LNCAP (cell line): Measurements from ENCODE around the gene BCL7B.

Experiments used
- TF ChIP-seq, protein P1 (sequence below): fragments of 450-650 bp; IDR thresholded peaks from 2 replicates; pipeline ENCODE4 v1.5.1; 2017; ENCODE audit warnings: mild to moderate bottlenecking

The BCL7B gene

DNA sequence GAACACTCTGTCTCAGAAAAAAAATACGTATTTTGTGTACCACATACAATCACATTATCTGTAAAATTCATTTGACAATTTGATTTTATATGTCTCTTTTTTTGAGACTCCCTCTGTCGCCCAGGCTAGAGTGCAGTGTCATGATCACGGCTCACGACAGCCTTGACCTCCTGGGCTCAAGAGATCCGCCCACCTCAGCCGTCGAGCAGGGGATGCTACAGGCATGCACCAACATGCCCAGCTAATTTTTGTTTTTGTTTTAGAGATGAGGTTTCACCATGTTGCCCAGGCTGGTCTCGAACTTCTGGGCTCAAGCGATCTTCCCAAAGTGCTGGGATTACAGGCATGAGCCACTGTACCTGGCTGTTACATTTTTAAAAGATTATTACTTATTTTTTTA is 23.7 kb downstream of the BCL7B start:
- TF ChIP-seq, protein P1, sequence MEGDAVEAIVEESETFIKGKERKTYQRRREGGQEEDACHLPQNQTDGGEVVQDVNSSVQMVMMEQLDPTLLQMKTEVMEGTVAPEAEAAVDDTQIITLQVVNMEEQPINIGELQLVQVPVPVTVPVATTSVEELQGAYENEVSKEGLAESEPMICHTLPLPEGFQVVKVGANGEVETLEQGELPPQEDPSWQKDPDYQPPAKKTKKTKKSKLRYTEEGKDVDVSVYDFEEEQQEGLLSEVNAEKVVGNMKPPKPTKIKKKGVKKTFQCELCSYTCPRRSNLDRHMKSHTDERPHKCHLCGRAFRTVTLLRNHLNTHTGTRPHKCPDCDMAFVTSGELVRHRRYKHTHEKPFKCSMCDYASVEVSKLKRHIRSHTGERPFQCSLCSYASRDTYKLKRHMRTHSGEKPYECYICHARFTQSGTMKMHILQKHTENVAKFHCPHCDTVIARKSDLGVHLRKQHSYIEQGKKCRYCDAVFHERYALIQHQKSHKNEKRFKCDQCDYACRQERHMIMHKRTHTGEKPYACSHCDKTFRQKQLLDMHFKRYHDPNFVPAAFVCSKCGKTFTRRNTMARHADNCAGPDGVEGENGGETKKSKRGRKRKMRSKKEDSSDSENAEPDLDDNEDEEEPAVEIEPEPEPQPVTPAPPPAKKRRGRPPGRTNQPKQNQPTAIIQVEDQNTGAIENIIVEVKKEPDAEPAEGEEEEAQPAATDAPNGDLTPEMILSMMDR, result no peak

DNA sequence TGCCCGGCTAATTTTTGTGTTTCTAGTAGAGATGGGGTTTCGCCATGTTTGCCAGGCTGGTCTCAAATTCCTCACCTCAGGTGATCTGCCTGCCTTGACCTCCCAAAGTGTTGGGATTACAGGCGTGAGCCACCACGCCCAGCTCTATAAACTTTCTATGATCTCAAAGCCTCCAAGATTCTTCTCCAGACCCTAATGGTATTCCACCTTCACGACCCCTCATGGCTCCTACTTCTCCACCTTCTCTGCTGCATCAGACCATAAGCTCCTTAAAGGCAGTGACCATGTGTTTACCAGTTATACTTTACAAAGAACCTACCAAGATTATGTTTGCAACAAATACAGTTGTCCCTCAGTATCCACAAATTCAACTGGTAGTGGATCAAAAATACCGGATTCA is 25.3 kb downstream of the BCL7B start:
- TF ChIP-seq, protein P1, result no peak

DNA sequence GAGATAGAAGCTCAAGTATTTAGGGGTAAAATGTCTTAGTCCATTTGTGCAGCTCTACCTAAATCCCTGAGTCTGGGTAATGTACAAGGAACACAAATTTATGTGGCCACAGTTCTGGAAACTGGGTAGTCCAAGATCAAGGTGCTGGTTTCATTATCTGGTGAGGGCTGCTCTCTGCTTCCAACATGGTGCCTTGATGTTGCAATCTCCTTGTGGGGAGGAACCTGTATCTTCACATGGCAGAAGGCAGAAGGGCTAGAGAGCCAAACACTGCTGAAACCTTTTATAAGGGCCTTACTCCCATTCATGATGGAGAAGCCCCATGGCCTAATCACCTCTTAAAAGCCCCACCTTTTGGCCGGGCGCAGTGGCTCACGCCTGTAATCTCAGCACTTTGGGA is 26.7 kb downstream of the BCL7B start:
- TF ChIP-seq, protein P1, result no peak

DNA sequence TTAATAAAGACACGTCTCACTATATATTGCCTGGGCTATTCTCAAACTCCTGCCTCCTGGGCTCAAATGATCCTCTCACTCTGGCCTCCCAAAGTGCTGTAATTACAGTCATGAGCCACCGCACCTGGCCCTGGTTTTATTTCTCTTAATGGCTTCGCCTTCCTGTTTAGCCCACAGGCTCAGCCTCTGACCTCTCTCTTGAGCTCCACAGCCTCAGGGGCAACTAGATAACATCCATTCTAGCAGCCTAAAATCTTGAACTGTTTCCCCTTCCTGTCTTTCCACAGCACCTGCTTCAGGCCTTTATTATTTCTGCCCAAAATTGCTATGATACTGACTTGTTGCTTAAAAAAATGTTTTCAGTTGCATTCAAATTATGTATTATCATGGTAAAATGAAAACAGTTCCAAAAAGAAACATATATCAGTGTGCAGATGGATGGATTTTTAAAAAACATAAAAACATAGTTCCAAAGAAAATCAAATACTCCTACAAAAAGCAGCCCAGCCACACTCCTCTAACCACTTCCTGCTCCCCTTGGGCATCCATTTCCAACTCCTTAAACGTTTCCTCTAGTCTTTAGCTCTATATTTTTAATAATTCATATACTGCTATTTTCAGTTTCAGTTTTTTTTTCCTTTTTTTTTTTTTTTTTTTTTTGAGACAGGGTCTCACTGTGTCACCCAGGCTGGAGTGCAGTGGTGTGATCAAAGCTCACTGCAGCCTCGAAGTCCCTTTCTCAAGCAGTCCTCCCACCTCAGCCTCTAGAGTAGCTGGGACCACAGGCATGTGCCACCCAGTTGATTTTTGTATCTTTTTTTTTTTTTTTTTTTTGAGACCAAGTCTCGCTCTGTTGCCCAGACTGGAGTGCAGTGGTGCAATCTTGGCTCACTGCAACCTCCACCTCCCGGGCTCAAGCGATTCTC is 30.3 kb downstream of the BCL7B start:
- TF ChIP-seq, protein P1, result no peak

DNA sequence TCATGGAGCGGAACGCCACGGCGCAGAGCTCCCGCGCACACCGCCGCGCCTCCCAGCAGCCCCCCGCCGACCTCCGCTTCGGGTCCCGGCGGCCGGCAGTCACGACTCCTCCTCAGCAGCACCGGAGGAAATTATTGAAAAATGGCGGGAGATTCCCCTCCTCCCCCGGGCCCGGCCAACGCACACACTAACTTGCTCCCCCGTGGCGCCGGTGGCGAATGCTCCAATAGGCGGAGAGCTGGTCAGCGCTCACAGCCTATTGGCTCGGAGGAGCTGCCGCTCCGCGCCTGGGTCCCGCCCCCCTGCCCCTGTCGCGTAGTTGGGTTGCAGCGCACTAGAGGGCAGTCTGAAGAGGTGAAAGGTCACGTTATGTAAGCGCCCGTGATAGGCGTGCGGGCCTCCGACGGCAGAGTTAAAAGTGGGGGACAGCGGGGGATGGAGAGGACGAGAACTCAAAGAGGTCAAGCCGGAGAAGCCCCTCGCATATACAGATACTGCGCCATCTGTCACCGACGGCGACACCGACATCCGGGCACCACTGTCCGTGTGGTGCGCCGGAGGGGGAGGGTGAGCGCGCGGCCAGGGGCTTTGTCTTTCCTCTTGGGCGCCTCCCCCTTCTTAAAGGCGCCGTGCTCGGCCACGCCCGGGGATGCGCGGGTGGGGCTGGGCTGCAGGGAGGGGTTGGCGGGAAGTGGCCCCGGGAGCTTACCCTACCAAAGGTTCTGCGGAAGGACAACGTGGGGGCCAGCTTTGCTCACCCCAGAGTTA is 35.2 kb downstream of the BCL7B start, which contains the start of gene BAZ1B:
TSS of gene BAZ1B (minus strand) at position 189 of the 768 bp plus-strand sequence. CDS start 360 bp downstream, outside the sequence.
- TF ChIP-seq, protein P1, result no peak

DNA sequence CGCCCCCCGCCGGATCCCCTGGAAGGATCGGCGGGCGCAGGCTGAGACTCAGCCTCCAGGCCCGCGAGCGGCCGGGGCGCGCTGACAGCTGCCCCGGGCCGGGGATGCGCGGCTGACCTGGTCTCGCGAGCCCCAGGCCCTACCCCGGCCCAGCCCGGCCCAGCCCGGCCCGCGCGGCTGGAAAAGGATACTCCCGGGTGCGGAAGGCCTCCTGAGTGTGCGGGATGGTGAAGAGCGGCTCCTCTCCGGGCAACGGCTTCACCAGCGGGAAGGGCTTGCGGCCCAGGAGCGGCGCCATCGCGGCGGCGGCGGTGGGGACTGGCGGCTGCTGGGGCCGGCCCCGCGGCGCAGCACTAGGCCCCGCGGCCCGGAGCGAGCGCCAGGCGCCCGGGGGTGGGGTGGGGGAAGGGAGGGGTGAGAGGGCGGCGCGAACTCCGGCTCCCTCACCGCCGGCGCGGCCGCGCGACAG is 35.8 kb downstream of the BCL7B start:
- TF ChIP-seq, protein P1, result no peak
